GM12875 (cell line): ENCODE data around the gene TOP2A.

Source experiments
- H3K4me3 ChIP-seq: one replicate; pipeline ENCODE4 v1.5.1; 2011; ENCODE audit warnings: low read depth, low read length, control low read depth
- CTCF ChIP-seq: IDR thresholded peaks from 2 replicates; pipeline ENCODE4 v1.5.1; 2011; ENCODE audit warnings: low read depth, mild to moderate bottlenecking, control low read depth, inconsistent platforms, low read length, moderate library complexity, borderline replicate concordance; ENCODE audit not compliant: insufficient read depth

Gene TOP2A

GRCh38 chr17:40352237-40352778 lies 65.4 kb downstream of the TOP2A start:
- no peak overlapping the region for H3K4me3 ChIP-seq
- TF ChIP-seq CTCF: no peak

- no peak for TF ChIP-seq CTCF
- no peak overlapping the region for H3K4me3 ChIP-seq
Observed at GRCh38 chr17:40351359-40352236, 66.1 kb downstream of the TOP2A start.

GRCh38 chr17:40350689-40351358 lies 66.9 kb downstream of the TOP2A start:
- H3K4me3 ChIP-seq: no peak overlapping the region
- no peak for TF ChIP-seq CTCF

- no peak for TF ChIP-seq CTCF
- H3K4me3 ChIP-seq: no peak overlapping the region
Observed at GRCh38 chr17:40349895-40350688, 67.6 kb downstream of the TOP2A start.

GRCh38 chr17:40349477-40349894 lies 68.2 kb downstream of the TOP2A start:
- no peak overlapping the region for H3K4me3 ChIP-seq
- TF ChIP-seq CTCF: no peak

- no peak for TF ChIP-seq CTCF
- no peak overlapping the region for H3K4me3 ChIP-seq
Observed at GRCh38 chr17:40348562-40349476, 68.9 kb downstream of the TOP2A start.
